Mucosa of gallbladder (tissue), 1 donor: Measurements from ENCODE around the gene SLC26A6. TPM values are rescaled to one million over a fixed set of nuclear protein-coding genes. Genes with fewer than 3 reads are reported as not detected.

Experiments
- DNase-seq: peaks from one replicate; pipeline ENCODE4 v3.0.0-alpha.2; 2020; ENCODE audit warnings: low spot score
- total RNA-seq: library from RNA; stranded (reverse); gene quantifications from one replicate; pipeline ENCODE4 v1.2.1, GENCODE V29; 2021
- donor health status: DM: no; HTN: no; CAD: no.

The SLC26A6 gene
- total RNA-seq, 1 donor from 2014 or later, result 31.1 TPM

GRCh38 chr3:48599077-48599501 lies 36.2 kb downstream of the SLC26A6 start:
- no peak for DNase-seq

- peak; percentile 52 for DNase-seq
Measured at GRCh38 chr3:48598323-48599076, 36.8 kb downstream of the SLC26A6 start.

DNA sequence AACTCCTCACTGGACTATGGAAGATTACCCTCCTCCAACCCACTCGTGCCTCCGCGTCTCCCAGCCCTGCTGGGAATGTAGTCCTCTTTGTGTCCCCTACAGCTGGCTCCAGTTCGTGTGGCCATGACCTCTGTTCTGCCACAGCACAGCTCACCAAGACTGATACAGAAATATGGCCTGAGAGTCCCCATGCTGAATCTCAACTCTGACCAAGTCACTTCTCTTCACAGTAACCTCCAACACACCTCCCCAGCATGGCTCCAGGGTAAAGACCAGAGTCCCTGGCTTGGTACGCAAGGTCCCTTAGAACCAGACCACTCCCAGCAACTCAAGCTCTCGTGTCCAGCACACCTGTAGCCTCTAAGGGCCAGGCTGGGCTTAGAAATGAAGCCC lies 37.9 kb downstream of the SLC26A6 start:
- DNase-seq, result no peak

GRCh38 chr3:48596676-48597407 lies 38.4 kb downstream of the SLC26A6 start:
- DNase-seq, result no peak

DNA sequence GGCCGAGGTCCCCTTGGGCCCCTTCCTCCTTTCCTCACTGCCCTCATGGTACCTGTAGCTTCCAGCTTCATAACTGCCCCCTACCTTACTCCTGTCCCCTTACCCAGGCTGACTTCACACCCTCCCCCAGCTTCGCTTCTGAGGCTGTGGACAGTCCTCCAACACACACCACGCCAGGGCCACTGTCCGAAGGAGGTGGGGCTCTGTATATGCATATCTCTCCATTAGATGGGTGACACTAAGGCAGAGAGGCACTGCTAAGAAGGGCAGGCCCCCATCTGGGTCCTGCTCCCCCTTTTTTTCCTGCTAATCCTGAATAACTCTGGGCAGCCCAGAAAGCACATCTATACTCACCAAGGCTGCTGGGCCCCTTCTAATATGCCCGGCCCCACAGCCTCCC lies 39.1 kb downstream of the SLC26A6 start:
- DNase-seq, result no peak

DNA sequence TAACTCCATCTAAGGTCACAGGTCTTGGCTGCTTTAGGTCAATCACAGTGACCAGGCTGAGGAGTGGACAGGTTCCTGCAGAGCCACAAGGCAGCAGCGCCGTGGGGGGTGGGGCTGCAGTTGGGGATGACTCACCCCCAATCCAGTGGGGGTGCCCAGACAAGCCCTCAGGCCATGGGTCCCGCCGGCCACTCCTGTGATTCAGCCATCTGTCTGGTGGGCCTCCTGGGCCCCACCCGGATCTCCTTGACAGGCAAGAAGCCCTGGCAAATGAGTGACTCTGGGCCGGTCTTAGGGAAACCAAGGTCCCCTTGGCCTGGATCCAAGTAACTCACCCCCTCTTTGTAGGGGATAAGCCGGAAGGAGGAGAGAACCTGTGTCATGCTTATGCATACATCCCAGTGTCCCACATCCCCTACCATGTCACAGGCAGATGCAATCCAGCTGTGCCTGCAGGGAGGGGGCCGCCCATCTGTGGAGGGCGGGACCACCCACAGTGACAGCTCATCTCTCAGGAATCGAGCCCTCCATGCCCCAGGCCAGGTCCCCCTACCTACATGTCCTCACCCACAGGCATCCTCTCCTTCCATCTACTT lies 39.6 kb downstream of the SLC26A6 start:
- peak; percentile 18 for DNase-seq

- no peak for DNase-seq
Measured at GRCh38 chr3:48595075-48595525, 40.2 kb downstream of the SLC26A6 start, which contains the start of gene COL7A1. COL7A1 (minus strand) TSS chr3:48595329; CDS start chr3:48595159, 170 bp downstream.

DNA sequence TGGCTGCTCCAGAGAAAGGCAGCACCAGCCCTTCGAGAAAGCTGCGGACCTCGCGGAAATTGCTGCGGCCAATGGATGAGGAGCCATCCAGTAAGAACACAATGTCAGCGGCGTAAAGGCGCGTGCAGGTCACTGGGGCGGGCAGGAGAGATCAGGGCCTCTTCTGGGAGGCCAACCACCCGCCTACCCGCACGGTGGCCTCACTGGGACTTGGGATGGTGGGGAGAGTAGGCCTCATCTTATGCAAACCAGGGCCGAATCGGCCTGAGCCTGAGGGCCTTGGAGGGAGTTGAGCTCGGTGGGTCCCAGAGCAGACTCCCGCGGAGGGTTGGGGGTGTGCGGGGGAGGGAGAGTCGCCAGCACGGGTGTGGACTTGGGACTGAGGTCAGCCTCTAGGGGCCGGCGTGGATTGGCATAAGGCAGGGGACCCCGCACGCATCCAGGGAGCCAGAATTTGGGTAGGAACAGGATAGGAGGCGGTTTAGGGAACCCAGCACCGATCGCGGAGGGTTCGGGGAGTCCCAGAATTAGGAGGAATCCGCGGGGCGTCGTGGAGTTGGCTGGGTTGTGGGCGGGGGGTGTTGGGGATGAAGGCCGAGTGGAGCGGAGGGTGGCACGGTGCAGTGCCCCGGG lies 40.7 kb downstream of the SLC26A6 start:
- no peak for DNase-seq

DNA sequence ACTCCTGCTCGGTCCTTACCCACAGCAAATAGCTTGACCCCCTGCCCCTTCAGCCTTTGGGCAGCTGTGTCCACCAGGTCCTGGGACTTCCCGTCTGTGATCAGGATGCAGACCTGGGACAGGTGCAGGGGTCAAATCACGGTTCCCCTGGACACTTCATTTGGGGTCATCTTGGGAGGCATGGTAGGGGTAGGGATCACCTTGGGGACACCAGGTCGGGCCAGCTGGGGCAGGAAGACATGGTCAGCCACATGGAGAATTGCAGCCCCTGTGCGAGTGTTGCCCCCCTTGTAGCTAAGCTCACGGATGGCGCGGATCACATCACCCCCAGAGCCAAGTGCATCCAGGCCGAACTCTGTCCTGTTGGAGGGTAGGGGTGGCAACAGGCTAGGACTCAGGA lies 41.9 kb downstream of the SLC26A6 start:
- DNase-seq, result no peak

DNA sequence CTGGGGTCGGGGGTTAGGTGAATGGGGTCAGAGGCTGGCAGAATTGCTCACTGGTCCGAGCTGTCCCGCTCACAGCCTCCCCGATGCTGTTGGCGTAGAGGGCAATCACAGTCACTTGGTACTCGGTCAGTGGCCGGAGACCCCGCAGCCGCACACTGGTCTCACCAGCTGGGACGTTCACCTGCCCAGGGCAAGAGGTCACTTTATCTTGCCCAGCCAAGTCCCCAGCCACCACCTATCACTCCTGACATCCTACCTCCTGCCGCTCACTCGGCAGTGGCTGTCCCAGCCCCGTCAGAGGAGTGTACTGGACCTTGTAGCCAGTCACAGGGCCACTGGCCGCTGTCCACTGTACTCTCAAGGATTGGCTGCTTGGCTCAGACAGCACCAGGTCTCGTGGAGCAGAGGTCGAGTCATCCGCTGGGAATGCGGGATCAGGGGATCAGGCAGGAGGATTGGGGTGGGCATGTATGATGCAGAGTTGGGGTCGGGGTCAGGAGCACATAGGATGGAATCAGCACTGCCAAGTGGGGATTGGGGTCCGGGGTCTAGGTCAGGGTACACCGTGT lies 42.7 kb downstream of the SLC26A6 start:
- no peak for DNase-seq

- no peak for DNase-seq
Measured at GRCh38 chr3:48591886-48592518, 43.3 kb downstream of the SLC26A6 start.

- DNase-seq, result no peak
Measured at GRCh38 chr3:48591436-48591835, 43.8 kb downstream of the SLC26A6 start.

DNA sequence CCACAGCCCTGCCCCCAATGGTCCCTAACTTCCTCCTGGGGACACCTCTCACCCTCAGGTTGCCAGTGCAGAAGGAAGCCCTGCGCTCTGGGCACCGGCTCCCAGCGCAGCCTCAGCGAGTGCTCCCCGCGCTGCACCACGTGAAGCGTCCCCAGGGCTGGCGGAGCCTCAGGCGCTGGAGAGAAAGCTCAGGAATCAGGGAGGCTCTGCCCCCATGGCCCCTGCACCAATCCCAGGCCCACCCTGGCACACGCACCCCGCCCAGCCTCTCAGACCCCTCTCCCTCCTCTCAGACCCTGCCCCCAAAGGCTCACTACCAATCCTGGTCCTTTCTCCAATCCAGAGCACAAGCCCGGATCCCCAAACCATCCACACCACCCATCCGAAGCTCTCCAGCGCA lies 47.0 kb downstream of the SLC26A6 start:
- DNase-seq, result no peak

DNA sequence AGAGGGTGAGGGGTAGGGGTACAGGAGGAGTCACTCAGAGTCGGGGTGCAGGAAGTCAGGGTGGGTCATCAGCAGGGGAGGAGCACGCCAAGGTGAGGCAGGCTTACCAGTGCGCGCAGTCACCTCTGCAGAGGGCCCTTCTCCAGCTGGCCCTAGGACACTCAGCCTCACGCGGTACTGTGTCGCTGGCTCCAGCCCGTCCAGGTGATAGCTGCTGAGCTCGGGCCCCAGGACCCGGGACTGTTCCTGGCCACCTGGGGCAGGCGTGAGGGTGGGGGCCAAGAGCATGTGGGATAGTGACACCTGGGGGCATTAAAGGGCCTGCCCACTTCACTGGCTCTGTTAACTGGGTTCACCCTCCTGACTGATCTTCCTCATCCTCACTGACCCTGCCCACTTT lies 47.6 kb downstream of the SLC26A6 start:
- no peak for DNase-seq

DNA sequence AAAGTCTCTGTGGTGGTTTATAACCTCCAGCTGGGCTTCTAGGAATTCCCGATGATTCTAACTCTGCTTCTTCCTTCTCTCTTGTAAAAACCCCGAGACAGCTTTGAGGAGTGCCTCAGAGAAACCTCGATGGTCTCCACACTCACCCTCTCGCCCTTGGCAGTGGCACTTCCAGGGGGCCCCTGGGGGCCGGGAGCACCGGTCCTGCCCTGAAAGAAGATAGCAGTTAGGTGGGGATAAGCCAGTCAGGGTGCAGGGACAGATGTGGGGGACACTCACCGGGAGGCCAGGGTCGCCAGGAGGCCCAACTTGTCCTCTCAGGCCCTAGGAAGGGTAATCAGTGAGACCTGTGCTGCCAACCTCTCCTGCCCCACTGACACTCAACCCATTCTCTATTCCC lies 49.9 kb downstream of the SLC26A6 start:
- DNase-seq, result no peak

- no peak for DNase-seq
Measured at GRCh38 chr3:48584836-48585235, 50.4 kb downstream of the SLC26A6 start.

DNA sequence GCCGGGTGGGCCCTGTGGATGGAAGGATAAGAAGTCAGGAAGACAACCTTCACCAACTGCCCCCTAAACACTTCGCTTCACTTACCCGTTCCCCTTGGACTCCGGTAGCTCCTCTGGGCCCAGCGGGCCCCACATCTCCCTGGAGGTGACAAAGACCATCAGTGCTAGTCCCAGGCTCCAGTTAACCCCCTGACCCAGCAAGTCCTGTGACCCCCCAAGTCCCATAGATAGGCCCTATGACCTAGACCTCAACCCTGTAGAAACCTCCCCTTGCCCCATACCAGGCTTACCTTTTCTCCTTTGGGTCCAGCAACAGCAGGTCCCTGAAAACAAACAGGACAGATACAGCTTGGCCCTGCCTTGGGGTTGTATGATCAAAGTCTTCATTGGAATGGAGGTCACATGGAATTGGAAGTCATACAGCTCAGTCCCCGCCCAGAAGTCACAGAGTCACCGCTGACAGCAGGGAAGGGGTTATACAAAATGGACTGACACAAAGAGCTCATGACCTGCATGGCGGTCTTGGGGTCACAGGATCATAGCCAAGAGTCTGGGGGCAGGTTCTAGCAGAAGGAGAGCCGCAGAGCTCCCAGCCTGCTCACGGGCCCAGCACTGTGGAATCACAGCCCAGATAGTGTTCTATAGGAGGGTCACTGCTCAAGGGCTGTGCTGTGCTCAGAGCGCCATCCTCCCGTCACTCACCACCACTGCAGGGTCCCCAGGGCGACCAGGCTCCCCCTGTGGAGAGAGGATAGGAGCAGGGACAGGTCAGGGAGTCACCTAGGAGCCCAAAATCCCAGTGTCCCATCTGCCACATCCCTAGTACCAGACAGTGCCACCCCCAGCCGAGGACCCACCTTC lies 53.4 kb downstream of the SLC26A6 start:
- no peak for DNase-seq

- DNase-seq, result no peak
Measured at GRCh38 chr3:48576647-48577046, 58.6 kb downstream of the SLC26A6 start.
